NB4 (cell line): ENCODE measurements around the gene GMIP.

ENCODE experiments used
- TF ChIP-seq, protein P1 (sequence below): IDR thresholded peaks from 2 replicates; pipeline ENCODE4 v1.6.1; 2011; ENCODE audit warnings: low read depth, low read length
- TF ChIP-seq, protein P2 (sequence below): IDR thresholded peaks from one replicate; pipeline ENCODE4 v1.5.1; 2012; ENCODE audit warnings: low read depth, low read length

DNA sequence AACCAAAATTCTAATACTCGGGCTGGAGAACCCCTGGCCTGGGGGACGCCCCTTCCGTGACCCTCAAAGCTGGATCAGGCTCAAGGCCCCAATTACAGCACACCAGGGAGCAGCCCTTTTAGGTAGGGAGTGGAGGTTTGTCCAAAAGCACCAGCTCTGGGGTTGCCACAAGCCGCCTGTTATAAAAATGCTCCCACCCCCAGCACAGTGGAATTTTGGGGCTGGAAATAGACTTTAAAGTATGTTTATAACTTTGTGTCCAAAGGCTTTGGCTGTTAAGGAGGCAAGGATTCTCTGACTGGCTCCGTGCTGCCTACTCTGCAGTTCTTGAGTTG is 564 bp upstream of the GMIP start:
- TF ChIP-seq, protein P1, sequence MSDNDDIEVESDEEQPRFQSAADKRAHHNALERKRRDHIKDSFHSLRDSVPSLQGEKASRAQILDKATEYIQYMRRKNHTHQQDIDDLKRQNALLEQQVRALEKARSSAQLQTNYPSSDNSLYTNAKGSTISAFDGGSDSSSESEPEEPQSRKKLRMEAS, result no peak
- TF ChIP-seq, protein P2, sequence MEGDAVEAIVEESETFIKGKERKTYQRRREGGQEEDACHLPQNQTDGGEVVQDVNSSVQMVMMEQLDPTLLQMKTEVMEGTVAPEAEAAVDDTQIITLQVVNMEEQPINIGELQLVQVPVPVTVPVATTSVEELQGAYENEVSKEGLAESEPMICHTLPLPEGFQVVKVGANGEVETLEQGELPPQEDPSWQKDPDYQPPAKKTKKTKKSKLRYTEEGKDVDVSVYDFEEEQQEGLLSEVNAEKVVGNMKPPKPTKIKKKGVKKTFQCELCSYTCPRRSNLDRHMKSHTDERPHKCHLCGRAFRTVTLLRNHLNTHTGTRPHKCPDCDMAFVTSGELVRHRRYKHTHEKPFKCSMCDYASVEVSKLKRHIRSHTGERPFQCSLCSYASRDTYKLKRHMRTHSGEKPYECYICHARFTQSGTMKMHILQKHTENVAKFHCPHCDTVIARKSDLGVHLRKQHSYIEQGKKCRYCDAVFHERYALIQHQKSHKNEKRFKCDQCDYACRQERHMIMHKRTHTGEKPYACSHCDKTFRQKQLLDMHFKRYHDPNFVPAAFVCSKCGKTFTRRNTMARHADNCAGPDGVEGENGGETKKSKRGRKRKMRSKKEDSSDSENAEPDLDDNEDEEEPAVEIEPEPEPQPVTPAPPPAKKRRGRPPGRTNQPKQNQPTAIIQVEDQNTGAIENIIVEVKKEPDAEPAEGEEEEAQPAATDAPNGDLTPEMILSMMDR, result no peak
